ENCODE data around the gene WDFY3.

WDFY3 gene

GRCh38 chr4:84977396-84977795 lies 10.9 kb upstream of the WDFY3 start:
- no peak for DNase-seq (ENCODE audit: low spot score)
- H3K4me3 ChIP-seq: no peak overlapping the region
- TF ChIP-seq CTCF (IDR thresholded peaks at IDR 0.05): no peak
- H3K27ac ChIP-seq: no peak overlapping the region

GRCh38 chr4:84973856-84974255 lies 7.4 kb upstream of the WDFY3 start:
- no peak overlapping the region for H3K27ac ChIP-seq
- DNase-seq (ENCODE audit: low spot score): no peak
- no peak for TF ChIP-seq CTCF (IDR thresholded peaks at IDR 0.05)
- no peak overlapping the region for H3K4me3 ChIP-seq

GRCh38 chr4:84971319-84971932 lies 4.9 kb upstream of the WDFY3 start:
- H3K4me3 ChIP-seq: no peak overlapping the region
- TF ChIP-seq CTCF (IDR thresholded peaks at IDR 0.05): no peak
- no peak overlapping the region for H3K27ac ChIP-seq
- no peak for DNase-seq (ENCODE audit: low spot score)

- DNase-seq (ENCODE audit: low spot score): no peak
- TF ChIP-seq CTCF (IDR thresholded peaks at IDR 0.05): no peak
- Histone ChIP-seq H3K4me3 (no peak overlapping the region), H3K27ac (no peak overlapping the region)
Observed at GRCh38 chr4:84968925-84969324, 2.4 kb upstream of the WDFY3 start.

GRCh38 chr4:84967243-84967690 lies 777 bp upstream of the WDFY3 start:
- no peak for DNase-seq (ENCODE audit: low spot score)
- no peak for TF ChIP-seq CTCF (IDR thresholded peaks at IDR 0.05)
- peak overlapping the region; percentile 99 for H3K4me3 ChIP-seq
- H3K27ac ChIP-seq: peak overlapping the region; percentile 92 to 98

GRCh38 chr4:84965553-84966381 lies 723 bp downstream of the WDFY3 start:
- H3K4me3 ChIP-seq: peak overlapping the region; percentile 99
- DNase-seq (ENCODE audit: low spot score): peak; percentile 74
- TF ChIP-seq CTCF (IDR thresholded peaks at IDR 0.05): no peak
- H3K27ac ChIP-seq: peak overlapping the region; percentile 92 to 98

Measured in coronary artery (tissue), 2 donors.